GM20000 (cell line): ENCODE results near the gene SMIM8.

Experiments
- DNase-seq: peaks from one replicate; pipeline ENCODE4 v3.0.0; 2012; ENCODE audit warnings: low spot score
- CTCF ChIP-seq: IDR thresholded peaks from 2 replicates; pipeline ENCODE4 v1.5.1; 2012; ENCODE audit warnings: mild to moderate bottlenecking, control low read depth; ENCODE audit errors: extremely low read depth, missing control alignments

Gene SMIM8

GRCh38 chr6:87350516-87350915 is 28.1 kb downstream of the SMIM8 start:
- DNase-seq, result no peak
- no peak for TF ChIP-seq CTCF

DNA sequence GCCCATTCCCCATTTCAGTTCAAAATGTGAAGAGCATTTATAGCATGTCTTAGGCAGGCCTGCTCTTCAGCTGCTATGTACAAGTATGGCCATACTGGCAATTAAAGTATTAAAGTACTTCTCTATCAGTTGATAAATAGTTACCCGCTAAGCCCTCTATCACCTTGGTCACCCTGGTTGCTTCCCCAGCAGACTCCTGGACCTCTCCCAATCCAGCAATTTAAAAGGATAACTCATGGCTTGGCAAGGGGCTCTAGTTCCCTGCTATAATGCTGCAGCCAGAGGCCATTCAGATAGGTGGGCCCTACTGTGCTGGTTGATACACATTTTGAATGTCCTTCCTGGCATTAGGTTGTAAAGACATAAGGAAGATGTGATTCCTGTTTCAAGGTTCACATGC is 29.2 kb downstream of the SMIM8 start:
- no peak for TF ChIP-seq CTCF
- no peak for DNase-seq

DNA sequence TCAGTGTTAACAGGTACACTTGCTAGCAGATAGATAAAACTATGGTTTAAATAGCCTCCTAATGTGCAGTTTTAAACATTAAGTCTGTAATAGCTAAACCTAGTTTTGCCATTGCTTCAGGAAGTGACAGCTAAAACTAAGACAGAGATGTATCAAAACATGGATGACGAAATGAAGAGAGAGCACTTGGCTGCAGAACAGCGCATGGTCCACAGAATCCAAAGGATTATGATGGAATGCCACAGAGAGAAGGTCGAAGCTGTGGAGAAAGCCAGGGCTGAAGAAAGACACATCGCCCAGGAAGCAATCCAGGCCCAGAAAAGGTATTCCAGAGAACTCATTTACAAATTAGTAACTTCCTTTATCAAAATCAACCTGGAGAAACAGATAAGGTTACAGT is 33.8 kb downstream of the SMIM8 start:
- TF ChIP-seq CTCF, result no peak
- DNase-seq, result no peak

GRCh38 chr6:87357479-87358196 is 35.2 kb downstream of the SMIM8 start:
- no peak for TF ChIP-seq CTCF
- no peak for DNase-seq

DNA sequence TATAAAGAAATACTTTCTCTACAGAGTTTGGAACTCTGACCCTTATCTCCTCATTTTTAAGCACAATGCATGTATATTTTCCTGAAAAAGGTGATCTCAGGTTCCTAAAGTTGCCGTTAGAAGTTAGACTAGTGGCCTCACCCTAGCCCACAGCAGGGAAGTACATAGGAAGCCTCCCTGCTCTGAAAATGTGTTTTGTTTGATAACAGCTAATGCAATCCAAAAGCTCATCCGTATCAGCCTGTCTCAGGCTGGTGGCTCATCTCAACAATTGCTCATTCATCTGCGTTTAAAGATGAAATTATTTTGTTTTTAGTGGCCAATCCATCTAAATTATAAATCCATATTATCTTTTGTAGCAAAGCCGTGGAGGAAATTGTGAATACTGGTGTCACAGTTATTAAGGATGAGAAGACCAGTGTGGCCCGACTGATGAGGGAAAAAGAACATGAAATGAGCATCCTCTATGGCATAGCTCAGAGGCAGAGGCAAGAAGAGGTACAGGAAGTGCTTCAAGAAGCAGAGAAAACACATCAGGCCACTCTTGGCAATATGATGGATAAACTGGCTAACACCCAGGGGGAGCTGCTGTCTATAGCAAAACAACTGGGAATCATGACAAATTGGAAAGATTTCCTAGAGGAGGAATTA is 42.3 kb downstream of the SMIM8 start:
- TF ChIP-seq CTCF, result no peak
- no peak for DNase-seq

DNA sequence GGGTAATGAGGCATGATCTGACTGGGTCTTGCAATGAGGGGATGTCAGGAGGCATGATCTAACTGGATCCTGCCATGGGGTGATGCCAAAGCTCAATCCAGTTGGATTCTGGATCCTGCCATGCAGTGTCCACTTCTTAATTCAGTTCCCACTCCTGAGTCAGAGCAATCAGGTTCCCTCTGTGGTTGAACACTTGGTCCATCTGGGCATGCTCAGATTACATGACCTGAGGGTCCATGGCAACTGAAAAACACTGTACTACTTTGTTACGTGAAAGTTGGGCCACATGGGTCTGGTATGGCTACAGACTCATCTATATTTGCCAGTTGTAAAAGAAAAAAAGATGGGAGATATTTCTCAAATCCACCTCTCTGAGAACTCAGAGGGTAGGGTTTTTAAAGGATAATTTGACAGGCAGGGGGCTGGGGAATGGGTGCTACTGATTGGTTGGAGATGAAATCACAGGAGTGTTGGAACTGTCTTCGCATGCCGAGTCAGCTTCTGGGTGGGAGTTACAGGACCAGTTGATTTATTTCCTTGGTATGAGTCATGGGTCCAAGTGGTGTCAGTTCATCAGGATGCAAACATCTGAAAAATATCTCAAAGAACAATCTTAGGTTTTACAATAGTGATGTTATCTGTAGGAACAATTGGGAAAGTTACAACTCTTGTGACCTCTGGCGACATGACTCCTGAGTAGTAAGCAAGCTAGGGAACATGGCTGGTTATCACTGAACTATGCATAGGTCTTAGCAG is 43.9 kb downstream of the SMIM8 start:
- DNase-seq, result no peak
- no peak for TF ChIP-seq CTCF

DNA sequence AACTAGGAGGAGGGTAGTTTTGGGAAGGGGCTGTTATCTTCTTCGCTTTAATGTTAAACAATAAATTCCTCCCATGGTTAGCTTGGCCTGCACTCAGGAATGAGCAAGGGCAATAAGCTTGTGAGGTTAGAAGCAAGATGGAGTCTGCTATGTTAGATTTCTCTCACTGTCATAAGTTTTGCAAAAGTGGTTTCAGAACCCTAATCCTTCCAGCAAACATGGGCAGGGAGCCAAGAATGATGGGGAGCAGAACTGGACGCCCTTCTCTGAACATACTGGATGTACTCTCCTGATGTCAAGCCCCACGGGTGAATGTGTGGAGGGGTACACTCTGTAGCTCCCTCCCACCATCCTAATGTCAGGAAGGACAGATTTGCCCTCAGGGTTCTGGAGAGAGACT is 44.5 kb downstream of the SMIM8 start:
- DNase-seq, result peak; percentile 7
- TF ChIP-seq CTCF, result no peak
